Lower lobe of right lung (tissue), 2 donors: Measurements from ENCODE around the gene RBM45. TPM values are rescaled to one million over a fixed set of nuclear protein-coding genes. Genes with fewer than 3 reads are reported as not detected.

Experiments
- ATAC-seq, 2 donors: fragments of 200-7000 bp; cut with Tn5 transposase; one replicate each; pipeline ENCODE4 v1.9.1; 2020 to 2022; ENCODE audit warnings: mild to moderate bottlenecking in 2 of 2, moderate library complexity in 2 of 2
- DNase-seq: peaks from one replicate; pipeline ENCODE4 v3.0.0-alpha.2; 2020
- H3K27ac ChIP-seq: fragments of 200-600 bp; one replicate; pipeline ENCODE4 v1.8.0; 2022
- H3K27me3 ChIP-seq: fragments of 200-600 bp; one replicate; pipeline ENCODE4 v1.8.0; 2022; ENCODE audit warnings: low read depth
- H3K36me3 ChIP-seq: fragments of 200-600 bp; one replicate; pipeline ENCODE4 v1.8.0; 2022; ENCODE audit warnings: mild to moderate bottlenecking
- H3K4me1 ChIP-seq: fragments of 200-600 bp; one replicate; pipeline ENCODE4 v1.8.0; 2022
- H3K4me3 ChIP-seq: fragments of 200-600 bp; one replicate; pipeline ENCODE4 v1.8.0; 2022; ENCODE audit warnings: mild to moderate bottlenecking
- H3K9me3 ChIP-seq: fragments of 200-600 bp; one replicate; pipeline ENCODE4 v1.8.0; 2022
- CTCF ChIP-seq: fragments of 200-600 bp; IDR thresholded peaks from one replicate; pipeline ENCODE4 v1.8.0; 2022; ENCODE audit warnings: antibody characterized with exemption, mild to moderate bottlenecking
- intact Hi-C: fragments of 100-400 bp; cut with DNase I; formaldehyde crosslinking; loops from one replicate; pipeline ENCODE4 v1.11.0; 2022
- total RNA-seq: library from RNA; stranded (reverse); fragmentation: NEBNext Ultra II Directional; extraction: Animal tissue kit (Norgen Biotek cat#: 25700); gene quantifications from one replicate; pipeline ENCODE4 v1.2.1, GENCODE V29; 2021
- donor health status: DM: no; HTN: yes; CAD: no; lungs with severe emphysema.

RBM45 gene
- total RNA-seq, 1 donor from 2014 or later = 11.7 TPM

- no peak for TF ChIP-seq CTCF
- Histone ChIP-seq H3K4me3 (no peak overlapping the region), H3K27me3 (no peaks in the 10 kb centered on the region), H3K36me3 (peaks cover 14% of the 10 kb centered on the region), H3K9me3 (no peaks in the 10 kb centered on the region), H3K27ac (no peak overlapping the region), H3K4me1 (no peaks in the 10 kb centered on the region)
- DNase-seq (no peak), ATAC-seq (no peak)
- intact Hi-C loops = no loop called here
Observed at GRCh38 chr2:178136321-178137025, 24.2 kb downstream of the RBM45 start.

- Histone ChIP-seq H3K27me3 (no peaks in the 10 kb centered on the region), H3K4me3 (no peak overlapping the region), H3K27ac (no peak overlapping the region), H3K4me1 (no peaks in the 10 kb centered on the region), H3K36me3 (no peaks in the 10 kb centered on the region), H3K9me3 (no peaks in the 10 kb centered on the region)
- ATAC-seq = no peak
- no peak for DNase-seq
- intact Hi-C loops = no loop called here
- TF ChIP-seq CTCF = no peak
Observed at GRCh38 chr2:178142274-178143065, 30.2 kb downstream of the RBM45 start.

- no peak for TF ChIP-seq CTCF
- no peak for ATAC-seq
Observed at GRCh38 chr2:178143481-178143880, 31.2 kb downstream of the RBM45 start.

GRCh38 chr2:178152033-178152432 lies 39.8 kb downstream of the RBM45 start:
- peak; percentile 38 to 39 for ATAC-seq
- DNase-seq = no peak
- Histone ChIP-seq H3K36me3 (no peaks in the 10 kb centered on the region), H3K4me3 (no peak overlapping the region), H3K9me3 (no peaks in the 10 kb centered on the region), H3K27ac (no peak overlapping the region), H3K27me3 (no peaks in the 10 kb centered on the region), H3K4me1 (peaks cover 6% of the 10 kb centered on the region)
- intact Hi-C loops = no loop called here
- no peak for TF ChIP-seq CTCF

More at GRCh38 chr2:178143481-178143880, 31.2 kb downstream of the RBM45 start:
- Histone ChIP-seq H3K4me1 (no peaks in the 10 kb centered on the region), H3K36me3 (no peaks in the 10 kb centered on the region), H3K27ac (no peak overlapping the region), H3K4me3 (no peak overlapping the region), H3K9me3 (no peaks in the 10 kb centered on the region), H3K27me3 (no peaks in the 10 kb centered on the region)
- intact Hi-C loops = no loop called here
- no peak for DNase-seq

- DNase-seq = no peak
- H3K27me3 ChIP-seq = no peaks in the 10 kb centered on the region
- no peaks in the 10 kb centered on the region for H3K9me3 ChIP-seq
- intact Hi-C loops = no loop called here
- no peak for TF ChIP-seq CTCF
- no peak overlapping the region for H3K27ac ChIP-seq
- no peaks in the 10 kb centered on the region for H3K36me3 ChIP-seq
- no peak for ATAC-seq
- H3K4me1 ChIP-seq = peaks cover 6% of the 10 kb centered on the region
- no peak overlapping the region for H3K4me3 ChIP-seq
Observed at GRCh38 chr2:178152542-178152941, 40.3 kb downstream of the RBM45 start.
